HG03045 (cell line): Measurements from ENCODE around the gene DEPDC1B.
"Not testable (repeated sequence)": the region's sequence is repeated elsewhere in the genome, so short reads cannot be mapped to it uniquely, and the experiment has no call there.

ENCODE experiments used
- ATAC-seq: cut with Tn5 transposase; IDR thresholded peaks from one replicate; pipeline ENCODE4 v1.9.1; 2021; ENCODE audit warnings: mild to moderate bottlenecking, moderate library complexity; ENCODE audit not compliant: unreplicated experiment

The DEPDC1B gene

DNA sequence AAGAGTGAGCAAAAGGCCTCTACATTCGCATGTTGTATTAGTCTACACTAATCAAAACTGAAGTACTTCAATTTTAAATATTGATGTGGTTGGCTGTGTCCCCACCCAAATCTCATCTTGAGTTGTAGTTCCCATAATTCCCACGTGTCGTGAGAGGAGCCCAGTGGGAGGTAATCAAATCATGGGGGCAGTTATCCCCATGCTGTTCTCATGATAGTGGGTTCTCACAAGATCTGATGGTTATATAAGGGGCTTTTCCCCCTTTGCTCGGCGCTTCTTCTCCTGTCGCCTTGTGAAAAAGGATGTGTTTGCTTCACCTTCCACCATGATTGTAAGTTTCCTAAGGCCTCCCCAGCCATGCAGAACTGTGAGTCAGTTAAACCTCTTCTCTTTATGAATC is 112.7 kb downstream of the DEPDC1B start:
- ATAC-seq, result not testable (repeated sequence)

DNA sequence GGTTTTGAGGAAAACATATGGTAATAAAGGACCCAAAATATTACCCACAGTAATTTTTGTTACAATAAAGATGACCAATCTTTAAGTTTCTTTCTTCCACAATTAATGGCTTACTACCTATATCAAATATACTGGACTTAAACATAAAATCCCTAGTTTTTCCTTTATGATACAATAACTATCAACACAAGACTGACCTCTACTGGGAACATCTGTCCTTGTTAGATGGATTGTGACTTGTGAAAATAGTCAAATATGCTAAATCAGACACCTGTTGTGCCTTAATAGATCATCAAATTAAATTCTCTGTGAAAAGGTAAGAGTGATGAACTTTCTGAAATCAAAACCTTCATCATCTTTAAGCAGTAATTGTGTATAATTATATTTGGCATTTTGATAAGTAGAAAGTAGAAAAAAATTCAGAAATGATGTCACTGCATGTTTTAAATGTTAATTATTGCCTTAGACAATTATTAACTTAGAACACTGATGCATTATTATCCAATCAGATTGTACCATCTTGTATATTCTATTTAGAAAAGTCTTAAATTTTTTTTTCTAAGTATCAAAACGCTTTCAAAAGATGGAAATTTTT is 113.6 kb downstream of the DEPDC1B start:
- no peak for ATAC-seq

DNA sequence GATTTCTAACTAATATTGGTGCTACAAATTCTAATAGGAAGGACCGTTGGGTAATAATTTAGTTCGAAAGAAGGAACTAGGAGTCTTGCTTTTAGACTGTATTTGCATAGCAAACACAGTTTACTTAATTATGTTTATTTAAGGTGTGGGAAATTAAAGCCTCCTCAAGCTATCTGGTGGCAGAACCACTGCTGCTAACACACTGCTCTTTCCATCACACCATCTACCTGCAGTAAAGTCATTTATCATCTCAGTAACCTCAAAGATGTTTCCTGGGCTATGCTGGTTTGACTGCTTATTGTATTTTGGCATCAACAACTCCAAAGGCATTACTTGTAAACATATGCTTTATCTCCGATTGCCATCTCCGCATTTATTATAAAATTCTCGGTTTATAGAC is 114.3 kb downstream of the DEPDC1B start:
- ATAC-seq, result no peak

DNA sequence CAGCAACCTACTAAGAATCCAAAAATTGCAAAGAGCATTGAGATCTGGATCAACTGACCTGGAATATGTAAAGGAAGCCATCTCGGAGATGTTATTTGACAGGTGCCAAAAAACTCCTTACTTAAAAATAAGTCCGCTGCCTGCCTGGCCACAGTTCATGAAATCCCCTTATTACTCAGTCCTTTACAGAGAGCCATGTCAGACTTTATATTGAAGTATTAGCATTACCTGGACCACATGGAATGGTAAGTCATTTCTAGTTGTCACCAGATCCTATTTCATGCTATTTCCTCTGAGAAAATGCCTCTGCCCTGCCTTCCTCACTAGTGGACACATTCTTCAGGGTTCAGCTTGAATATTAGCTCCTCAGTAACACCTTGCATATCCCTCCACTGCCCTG is 115.7 kb downstream of the DEPDC1B start:
- no peak for ATAC-seq

DNA sequence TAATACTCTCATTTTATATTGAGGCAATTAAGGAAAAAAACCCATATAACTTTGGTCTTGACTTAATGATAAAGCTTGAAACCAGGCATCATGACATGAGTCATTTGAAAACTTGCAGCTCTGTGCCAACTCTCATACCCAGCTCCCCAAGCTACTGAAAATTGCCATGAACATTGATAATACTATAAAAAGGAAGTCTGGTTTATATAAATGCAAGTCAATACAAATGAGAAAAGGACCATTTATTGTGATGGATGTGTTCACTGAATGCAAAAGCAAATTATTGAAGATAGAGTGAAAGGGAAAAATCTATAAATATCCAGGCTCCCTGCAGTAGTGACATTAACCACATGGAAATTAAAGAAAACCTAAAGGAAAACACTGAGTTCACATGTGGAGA is 116.3 kb downstream of the DEPDC1B start:
- ATAC-seq, result no peak

DNA sequence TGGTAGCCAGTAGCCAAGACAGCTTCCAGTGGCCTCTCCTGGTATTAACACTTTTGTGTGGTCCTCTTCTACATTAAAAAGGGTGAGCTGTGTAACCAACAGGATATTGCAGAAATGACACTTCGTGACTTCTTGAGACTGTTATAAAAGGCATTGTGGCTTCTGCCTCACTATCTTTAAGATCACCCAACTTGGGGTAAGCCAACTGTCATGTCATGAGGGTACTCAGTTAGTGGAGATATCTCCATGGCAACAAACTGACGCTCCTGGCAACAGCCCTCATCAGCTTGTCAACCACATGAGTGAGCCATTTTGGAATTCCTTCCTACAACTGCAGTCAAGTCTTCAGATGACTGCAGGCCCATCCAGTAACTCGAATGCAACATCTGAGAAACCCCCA is 121.7 kb downstream of the DEPDC1B start:
- ATAC-seq, result no peak

DNA sequence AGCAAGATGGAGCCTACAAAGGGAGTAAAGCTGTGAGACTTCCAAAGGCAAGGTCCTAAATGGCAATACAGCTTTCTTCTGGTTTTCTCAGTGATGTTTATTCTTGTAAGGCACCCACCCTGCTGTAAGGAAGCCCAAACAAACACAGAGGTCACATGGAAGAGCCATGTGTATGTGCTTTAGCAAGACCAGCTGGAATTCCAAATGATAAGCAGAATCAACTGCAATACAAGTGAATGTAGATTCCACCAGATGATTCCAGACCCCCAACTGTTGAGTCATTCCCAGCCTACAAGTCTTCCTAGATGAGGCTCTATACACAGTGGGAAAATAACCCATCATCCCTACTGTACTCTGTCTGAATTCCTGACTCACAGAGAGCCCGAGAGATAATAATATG is 122.8 kb downstream of the DEPDC1B start:
- ATAC-seq, result no peak

DNA sequence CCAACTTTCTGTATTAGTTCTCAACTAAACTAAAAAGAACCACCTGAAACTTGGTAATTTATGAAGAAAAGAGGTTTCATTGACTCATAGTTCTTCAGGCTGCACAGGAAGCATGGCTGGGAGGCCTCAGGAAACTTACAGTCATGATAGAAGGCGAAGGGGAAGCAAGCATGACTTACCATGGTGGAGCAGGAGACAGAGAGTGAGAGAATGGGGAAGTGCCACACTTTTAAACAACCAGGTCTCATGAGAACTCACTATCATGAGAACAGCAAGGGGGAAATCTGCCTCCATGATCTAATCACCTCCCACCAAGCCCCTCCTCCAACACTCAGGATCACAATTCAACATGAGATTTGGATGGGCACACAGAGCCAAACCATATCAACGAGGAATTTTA is 123.5 kb downstream of the DEPDC1B start:
- no peak for ATAC-seq

DNA sequence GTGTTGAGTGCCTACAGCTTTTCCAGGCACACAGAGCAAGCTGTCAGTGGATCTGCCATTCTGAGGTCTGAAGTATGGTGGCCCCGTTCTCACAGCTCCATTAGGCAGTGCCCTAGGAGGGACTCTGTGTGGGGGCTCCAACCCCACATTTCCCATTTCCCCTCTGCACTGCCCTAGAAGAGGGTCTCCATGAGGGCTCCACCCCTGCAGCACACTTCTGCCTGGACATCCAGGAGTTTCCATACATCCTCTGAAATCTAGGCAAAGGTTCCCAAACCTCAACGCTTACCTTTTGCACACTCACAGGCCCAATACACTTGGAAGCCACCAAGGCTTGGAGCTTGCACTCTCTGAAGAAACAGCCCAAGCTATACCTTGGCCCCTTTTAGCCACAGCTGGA is 131.3 kb downstream of the DEPDC1B start:
- no peak for ATAC-seq

DNA sequence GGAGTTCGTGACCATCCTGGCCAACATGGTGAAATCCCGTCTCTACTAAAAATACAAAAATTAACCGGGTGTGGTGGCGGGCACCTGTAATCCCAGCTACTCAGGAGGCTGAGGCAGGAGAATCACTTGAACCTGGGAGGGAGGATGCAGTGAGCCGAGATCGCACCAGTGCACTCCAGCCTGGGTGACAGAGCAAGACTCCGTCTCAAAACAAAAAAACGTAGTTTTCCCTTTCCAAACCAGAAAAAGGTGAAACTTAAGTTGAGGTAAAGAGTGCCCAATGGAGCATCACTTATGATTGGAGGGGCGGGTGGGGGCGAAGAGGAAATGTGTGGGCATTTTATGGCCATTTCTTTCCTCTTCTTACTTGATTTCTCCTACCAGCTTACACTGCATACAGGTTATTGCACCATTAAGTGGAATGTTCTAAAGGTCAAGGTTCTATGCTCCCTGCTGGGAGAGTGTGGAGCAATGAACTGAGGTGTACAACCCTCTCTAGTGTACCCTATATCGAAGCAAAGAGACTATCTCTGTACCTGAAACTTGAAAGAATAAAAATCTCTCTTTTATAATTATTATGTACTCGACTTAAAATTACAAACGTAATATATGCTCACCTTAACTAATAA is 136.2 kb downstream of the DEPDC1B start:
- ATAC-seq, result no peak

DNA sequence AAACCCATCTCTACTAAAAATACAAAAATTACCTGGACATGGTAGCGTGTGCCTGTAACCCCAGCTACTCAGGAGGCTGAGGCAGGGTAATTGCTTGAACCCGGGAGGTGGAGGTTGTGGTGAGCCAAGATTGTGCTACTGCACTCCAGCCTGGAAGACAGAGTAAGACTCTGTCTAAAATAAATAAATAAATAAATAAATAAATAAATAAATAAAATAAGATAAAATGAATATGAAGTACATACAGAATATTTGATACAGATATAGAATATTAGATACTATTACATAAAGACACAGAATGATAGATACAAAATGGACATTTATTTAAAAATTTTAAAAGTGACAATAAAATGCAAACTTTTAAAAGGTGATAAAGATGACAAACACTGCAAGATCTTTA is 146.7 kb downstream of the DEPDC1B start:
- not testable (repeated sequence) for ATAC-seq

DNA sequence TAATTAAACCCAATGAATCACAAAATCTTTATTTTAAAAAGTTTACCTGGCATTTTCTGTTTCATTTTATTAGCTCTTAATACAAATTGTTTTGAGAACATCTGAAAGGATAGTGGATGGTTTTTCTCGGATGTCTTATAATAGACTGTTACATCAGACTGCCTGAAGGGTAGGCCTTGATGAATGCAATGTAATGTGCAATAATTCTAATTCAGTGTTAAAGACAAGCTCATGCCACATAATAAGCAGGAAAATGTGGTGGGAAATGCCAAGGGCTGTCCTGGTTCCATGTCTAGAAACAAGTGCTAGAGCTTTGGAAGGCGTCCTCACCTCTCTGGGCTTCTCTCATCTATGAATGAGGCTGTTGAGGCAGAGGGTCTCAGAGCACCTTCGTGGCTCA is 148.1 kb downstream of the DEPDC1B start:
- ATAC-seq, result no peak

DNA sequence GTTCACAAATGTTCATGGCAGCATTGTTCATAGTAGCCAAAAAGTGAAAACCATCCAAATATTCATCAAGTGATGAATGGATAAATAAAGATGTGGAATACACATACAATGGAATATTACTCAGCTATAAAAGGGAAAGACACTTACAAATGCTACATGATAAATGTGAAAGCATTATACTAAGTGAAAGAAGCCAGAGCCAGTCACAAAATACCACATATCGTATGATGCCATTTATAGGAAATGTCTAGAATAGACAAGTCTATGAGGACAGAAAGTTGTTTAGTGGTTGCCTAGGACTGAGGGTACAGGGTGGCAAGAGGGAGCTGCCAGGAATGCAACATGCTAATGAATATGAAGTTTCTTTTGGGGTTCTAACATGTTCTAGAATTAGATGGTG is 148.7 kb downstream of the DEPDC1B start:
- no peak for ATAC-seq

DNA sequence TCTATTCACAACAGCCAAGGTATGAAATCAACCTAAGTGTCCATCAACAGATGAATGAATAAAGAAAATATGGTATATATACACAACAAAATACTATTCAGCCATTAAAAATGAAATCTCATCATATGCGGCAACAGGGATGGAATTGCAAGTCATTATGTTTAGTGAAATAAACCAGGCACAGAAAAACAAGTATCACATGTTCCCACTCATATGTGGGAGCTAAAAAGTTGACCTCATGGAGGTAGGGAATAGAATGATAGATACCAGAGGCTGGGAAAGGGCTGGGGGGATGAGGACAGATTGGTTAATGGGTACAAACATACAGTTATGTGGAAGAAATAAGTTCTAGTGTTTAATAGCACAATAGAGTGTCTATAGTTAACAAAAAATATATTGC is 149.7 kb downstream of the DEPDC1B start:
- ATAC-seq, result no peak

DNA sequence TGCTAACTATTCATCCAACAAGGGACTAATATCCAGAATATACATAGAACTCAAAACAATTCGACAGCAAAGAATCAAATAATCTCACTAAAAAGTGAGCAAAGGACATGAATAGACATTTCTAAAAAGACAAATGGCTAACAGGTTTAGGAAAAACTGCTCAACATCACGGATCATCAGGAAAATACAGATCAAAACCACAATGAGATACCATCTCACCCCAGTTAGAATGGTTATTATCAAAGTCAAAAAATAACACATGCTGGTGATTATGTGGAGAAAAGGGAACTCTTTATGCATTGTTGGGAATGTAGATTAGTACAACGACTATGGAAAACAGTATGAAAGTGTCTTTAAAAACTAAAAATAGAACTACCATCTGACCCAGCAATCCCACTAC is 150.1 kb downstream of the DEPDC1B start:
- no peak for ATAC-seq
